ENCODE measurements around the gene KAT6B.

The KAT6B gene

DNA sequence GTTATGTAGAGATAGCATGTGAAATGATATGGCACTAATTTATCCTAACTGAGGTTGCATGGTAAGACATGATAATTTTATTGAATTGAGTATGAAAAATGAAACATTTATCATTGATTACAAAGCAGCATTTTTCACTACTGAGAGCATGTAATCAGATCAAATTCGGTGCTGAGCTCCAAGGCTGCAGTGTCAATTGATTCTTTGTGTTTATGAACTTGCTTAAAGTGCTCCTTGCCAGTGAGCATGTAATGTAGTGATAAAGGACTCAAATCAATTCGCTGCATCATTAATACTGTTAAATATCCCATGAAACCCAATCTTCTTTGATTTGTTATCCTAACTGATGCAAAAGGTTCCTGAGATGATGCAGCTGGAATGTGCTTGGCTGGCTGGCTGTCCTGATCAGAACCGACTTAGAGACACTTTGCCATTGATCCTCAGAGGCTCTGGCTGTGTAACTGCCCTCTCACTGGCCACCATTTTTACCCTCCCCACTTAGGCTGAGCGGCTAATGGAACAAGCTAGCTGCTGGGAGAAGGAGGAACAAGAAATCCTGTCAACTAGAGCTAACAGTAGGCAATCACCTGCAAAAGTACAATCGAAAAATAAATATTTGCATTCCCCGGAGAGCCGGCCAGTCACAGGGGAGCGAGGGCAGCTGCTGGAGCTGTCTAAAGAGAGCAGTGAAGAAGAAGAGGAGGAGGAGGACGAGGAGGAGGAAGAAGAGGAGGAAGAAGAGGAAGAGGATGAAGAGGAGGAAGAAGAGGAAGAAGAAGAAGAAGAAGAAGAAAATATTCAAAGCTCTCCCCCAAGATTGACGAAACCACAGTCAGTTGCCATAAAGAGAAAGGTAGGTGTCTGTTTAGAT is 195.2 kb downstream of the KAT6B start:
- no peak for DNase-seq

DNA sequence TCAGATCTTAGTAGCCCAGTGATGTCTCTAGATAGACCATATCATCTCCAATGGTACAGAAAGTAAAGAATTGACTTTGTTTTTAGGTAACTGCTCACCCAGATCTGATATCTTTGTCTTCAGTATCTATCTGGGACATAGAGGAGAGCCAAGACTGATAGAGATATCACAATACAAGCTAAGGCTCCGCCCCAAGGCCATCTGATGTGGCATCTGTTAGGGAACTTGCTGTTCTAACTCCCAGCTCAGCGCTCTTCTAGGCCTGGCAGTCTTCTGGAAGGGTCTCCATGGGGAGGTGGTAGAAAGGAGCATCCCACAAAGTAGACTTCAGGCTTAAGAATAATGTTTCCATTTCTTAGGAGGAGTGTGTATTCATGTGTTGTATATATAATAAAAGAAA is 196.7 kb downstream of the KAT6B start:
- DNase-seq, result no peak

DNA sequence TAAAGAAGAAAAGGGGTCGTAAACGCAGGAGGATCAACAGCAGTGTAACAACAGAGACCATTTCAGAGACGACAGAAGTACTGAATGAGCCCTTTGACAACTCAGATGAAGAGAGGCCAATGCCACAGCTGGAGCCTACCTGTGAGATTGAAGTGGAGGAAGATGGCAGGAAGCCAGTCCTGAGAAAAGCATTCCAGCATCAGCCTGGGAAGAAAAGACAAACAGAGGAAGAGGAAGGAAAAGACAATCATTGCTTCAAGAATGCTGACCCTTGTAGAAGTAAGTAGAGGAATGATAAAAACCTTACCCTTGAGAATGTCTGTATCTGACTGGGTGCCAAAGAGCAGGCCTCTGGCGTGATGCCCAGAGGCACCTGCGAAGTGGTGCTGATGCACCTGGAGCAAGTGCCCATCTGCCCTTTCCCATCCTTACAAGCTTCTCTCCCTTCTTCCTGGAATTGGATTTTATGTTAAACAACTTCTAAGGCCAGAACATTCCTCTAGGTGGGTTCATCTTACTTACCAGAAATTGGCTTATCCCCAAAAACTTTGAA is 198.6 kb downstream of the KAT6B start:
- DNase-seq, result no peak

DNA sequence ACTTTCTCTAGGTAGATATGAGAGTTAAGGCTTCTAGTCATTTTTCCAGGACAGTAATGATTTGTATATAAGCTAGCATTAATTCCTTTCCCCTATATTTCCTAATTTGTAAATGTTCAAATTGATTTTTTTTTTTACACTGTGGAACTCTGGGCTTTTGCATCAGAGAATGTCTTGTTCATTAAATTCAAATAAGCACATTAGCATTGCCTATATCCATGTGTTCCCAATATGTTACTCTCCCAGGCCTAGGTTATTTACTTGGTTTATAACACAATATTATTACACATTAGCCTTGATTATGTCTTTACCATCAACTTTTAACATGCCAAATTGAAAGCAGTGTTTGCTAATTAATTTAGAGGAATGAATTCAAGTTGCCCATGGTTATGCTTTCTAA is 201.6 kb downstream of the KAT6B start:
- no peak for DNase-seq

DNA sequence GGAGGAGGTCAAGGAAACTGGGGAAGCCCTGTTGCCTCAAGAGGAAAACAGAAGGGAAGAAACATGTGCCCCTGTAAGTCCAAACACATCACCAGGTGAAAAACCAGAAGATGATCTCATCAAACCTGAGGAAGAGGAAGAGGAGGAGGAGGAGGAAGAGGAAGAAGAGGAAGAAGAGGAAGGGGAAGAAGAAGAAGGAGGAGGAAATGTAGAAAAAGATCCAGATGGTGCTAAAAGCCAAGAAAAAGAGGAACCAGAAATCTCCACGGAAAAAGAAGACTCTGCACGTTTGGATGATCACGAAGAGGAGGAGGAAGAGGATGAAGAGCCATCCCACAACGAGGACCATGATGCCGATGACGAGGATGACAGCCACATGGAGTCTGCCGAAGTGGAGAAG is 202.3 kb downstream of the KAT6B start:
- no peak for DNase-seq

DNA sequence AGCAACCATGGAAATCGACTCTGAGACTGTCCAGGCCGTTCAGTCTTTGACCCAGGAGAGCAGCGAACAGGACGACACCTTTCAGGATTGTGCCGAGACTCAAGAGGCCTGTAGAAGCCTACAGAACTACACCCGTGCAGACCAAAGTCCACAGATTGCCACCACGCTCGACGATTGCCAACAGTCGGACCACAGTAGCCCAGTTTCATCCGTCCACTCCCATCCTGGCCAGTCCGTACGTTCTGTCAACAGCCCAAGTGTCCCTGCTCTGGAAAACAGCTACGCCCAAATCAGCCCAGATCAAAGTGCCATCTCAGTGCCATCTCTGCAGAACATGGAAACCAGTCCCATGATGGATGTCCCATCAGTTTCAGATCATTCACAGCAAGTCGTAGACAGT is 203.0 kb downstream of the KAT6B start:
- no peak for DNase-seq

DNA sequence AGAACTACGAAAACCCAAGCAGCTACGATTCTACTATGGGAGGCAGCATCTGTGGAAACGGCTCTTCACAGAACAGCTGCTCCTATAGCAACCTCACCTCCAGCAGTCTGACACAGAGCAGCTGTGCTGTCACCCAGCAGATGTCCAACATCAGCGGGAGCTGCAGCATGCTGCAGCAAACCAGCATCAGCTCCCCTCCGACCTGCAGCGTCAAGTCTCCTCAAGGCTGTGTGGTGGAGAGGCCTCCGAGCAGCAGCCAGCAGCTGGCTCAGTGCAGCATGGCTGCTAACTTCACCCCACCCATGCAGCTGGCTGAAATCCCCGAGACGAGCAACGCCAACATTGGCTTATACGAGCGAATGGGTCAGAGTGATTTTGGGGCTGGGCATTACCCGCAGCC is 203.5 kb downstream of the KAT6B start:
- DNase-seq, result no peak

DNA sequence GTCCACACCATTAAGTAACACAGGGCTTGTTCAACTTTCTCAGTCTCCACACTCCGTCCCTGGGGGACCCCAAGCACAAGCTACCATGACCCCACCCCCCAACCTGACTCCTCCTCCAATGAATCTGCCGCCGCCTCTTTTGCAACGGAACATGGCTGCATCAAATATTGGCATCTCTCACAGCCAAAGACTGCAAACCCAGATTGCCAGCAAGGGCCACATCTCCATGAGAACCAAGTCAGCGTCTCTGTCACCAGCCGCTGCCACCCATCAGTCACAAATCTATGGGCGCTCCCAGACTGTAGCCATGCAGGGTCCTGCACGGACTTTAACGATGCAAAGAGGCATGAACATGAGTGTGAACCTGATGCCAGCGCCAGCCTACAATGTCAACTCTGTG is 204.0 kb downstream of the KAT6B start:
- no peak for DNase-seq

DNA sequence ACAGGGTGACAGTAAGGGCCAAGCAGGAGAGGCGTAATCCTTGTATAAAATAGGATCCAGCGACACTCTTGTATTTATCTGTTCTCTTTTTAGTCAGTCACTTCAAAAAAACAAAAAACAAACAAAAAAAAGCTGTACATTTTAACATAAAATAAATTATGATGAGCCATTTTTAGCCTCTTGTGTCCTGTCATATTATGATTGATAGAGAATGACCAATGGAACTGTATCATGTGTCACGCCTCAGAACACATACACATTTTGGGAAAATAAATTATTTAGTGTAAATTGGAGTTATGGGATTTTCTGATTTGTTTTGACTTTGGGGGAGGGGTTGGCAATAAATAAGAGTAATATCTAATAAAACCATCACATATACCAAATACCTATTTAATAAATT is 205.7 kb downstream of the KAT6B start:
- DNase-seq, result no peak

DNA sequence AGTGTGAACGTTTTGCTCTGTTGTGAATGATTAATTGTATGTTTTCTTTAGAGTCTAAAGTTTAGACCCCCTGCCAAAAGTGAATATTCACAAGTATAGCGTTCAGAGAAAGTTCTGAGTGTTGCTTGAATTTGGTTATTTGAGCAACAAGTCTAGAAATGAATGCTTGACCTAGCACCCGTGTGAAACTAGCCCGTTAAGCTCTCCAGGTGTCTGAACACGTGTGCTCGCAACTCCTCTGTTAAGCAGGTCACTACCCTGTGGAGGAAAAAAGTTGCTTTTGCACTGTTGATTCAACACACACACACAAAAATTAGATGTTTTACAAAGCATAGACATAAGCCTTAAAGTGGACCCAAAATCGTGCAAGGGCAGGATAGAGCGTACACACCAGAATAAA is 206.4 kb downstream of the KAT6B start:
- no peak for DNase-seq

DNA sequence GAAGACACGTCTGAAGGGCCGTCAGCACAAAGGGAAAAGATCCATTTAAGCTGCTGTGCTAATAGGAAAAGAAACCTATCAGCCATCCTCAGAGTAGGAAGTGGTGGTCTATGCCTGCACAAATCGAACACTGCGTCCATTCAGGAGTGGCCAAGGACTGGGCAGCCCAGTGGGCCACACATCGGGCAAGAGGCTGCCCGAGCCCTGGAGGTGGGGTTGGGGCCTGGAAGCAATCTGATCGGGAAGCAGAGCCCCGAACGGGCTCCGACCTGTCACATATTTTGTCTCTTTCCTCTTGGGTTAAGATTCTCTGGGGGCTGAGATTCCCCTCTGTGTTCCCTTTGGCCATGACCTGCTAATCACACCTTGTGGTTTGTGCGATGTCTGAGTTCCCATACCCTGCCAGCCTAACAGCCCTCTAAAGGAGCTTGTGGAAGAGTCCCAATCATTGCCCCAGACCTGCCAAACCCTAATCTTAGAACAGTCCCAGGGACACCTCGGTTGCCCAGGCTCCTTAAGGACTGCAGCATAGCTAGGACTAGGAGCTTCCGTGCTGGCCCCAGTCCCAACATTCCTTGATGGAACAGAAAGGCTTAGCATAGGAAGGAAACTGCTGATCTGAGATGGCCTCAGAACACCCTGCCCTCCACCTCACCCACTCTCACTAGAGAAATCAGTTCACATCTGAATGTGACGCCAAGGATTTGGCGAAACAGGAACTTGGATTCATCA is 207.2 kb downstream of the KAT6B start:
- no peak for DNase-seq

DNA sequence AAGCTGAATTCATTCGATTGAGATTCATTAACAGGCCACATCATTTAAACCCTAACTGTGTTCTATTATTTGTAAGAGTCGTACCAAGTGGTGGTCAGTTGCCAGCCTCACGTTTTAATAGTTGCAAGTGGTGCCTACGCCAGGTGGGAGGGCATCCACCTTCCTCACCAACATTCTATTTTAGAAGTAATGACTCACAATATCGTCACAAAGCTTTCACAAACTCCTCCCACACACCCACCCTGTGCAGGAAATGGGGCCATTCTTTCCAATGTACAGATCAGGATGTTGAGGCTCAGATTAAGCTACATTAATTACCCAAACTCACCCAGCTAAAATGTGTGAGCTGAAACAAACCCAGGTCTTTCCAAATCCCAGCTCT is 207.7 kb downstream of the KAT6B start:
- DNase-seq, result peak; percentile 50

DNA sequence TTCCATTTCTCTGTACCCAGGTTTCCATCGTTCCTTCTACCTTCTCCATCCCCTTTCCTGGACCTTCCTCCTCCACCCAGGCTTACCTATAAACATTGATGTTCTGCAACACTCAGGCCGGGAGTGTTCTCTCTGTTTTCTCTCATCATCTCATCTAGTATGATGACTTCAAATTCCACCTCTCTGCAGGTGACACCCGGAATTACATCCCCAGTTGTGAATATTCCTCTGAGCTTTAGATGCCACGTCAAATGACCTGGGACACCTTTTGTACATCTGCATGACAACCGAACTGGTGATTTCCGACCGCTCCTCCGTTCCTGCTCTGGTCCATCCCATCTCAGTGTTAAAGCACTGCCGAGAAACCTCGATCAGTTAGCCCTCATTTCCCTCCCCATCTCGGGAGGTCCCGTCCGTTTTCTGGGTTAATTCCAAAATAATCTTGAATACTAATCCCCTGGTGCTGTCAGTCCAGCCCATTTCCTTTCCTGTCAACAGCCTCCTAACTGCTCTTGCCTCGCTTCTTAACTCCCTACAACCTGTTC is 208.4 kb downstream of the KAT6B start:
- DNase-seq, result no peak

DNA sequence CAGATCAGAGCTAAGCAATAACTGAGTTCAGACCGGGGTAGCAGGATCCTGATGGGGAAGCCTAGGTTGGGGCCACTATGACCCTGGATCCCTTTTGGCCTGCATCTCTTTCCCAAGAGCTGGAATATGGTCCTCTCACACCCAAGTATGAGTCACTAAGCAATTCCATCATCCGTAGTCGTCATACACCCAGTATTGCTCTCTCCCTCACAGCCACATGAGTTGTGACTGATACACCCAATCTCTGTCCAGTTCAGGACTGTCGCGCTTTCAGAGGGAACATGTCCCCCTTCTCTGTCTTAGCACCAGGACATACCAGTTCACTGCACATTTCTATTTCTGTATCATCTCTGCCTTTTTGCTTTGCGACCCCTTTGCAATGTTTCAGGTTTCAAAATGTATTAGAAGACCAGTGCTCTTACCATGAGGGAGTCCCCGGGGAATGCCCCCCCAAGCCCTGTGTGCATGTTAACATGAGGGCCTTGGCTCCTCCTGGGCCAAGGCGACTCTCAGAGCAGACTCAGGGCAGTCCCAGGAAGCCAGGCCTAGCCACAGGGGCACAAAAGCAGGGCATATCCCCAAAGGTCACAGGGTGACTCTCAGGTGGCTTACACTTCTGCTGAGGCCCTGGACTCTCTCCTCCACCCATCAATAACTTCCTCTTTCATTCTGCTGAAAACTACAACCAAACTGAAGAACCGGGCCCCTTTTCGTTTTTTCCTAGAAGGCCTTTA is 209.7 kb downstream of the KAT6B start:
- no peak for DNase-seq

DNA sequence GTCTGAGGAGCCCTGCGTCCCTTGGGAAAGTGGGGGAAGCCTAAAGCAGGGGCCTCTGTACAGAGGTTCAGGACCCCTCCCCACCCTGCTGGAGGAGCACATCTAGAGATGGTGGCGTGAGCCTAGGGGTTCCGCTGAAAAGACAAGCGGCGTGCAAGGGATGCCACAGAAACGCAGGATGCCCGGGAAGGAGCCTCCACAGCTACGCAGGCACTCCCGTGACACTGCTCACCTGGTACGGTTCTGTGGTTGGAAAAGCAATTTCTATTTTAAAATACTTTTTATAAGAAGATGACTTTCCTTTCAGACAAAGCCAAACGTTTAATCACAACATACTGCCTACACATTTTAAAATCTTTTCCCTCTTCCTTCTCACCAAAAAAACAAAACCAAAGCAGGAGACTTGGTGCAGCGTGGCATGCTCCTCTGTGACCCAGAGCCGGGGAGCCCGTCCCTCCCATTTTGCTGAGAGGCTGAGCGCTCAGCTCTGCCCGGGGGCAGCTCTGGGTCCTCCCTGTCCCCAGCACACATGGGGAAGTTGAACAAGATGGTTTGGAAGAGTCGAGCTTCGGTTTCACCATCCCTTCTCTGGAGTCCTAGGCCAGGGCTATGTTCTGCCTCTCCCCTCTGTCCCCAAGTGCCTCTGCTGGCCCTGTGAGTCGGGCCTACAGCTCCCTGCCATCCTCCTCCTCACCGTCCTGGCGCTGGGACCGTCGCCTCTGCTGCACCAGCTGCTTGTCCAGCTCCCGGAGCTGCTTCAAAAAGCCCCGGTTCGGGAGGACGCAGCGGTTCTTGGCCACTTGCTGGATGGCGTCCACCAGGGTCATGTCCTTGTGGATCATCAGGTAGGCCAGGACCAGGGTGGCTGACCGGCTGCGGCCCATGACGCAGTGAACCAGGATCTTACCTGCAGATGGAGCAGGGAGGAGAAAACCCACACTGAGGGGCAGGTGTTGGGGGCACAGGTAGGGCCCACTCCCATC is 211.1 kb downstream of the KAT6B start:
- no peak for DNase-seq

DNA sequence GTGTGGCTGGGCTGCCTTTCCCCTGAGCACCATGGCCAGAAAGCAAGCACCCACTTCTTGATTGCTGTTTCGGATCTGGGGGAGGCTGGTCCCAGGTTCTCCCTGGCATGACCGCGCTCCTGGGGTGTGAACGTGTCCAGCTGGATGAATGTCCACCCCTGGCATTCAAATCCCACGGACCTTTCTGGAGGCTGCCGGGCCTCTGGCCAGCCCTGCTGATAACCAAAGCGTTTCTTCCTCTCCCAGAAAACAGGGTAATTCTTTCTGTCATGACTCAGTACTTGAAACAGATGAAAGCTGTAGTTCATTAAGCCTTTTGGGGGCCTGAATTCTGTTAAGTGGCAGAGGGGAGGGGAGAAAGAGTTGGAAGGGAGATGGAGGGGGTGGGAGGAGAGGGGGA is 211.9 kb downstream of the KAT6B start:
- DNase-seq, result no peak

DNA sequence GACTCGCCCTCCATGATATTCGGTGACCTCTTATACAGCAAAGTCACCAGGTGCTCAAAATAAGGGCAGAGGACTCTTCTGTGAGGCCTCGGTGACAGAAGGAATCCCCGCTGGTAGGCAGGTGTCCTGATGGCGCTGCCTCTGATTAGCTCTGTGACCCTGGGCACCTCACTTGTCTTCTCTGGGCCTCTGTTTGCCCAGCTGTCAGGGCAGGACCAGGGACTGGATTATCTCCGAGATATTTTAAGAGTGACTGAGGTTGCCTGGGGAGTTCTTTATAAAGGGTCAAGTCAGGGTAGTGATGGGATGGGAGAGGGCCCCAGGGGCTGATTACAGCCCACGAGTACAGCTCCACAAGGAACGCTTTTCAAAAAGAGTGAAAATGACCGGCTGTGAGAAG is 214.2 kb downstream of the KAT6B start:
- no peak for DNase-seq

DNA sequence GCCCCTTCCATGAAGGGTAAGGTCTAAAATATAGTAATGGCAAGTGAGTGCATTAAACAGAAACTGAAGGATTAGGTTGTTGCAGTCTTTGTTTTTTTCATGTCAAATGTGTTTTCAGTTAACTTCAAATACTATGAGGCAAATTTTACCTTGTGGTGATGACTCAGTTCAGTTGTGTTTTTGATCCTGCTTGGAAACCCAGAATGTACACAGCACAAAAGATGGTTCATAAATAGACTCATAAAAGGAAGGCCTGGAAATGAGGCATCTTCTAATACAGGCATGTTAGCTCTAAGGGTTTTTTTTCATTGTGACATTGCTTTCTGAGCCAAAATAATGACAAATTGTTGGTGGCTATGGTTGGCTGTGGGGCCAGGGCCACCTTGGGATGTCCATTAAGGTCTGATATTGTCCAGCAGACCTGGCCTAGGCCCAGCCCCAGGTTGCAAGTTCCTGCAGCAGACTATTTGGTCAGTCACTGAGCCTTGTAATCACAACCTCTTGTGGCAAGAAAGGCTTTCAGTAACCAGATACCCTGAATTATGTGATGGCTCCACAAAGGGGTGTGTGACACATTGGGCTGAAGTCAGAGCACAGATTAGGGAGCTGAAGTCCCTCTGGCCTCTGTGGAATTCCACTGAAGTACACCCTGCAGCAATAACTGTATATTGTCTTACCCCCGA is 216.0 kb downstream of the KAT6B start:
- DNase-seq, result peak; percentile 68

DNA sequence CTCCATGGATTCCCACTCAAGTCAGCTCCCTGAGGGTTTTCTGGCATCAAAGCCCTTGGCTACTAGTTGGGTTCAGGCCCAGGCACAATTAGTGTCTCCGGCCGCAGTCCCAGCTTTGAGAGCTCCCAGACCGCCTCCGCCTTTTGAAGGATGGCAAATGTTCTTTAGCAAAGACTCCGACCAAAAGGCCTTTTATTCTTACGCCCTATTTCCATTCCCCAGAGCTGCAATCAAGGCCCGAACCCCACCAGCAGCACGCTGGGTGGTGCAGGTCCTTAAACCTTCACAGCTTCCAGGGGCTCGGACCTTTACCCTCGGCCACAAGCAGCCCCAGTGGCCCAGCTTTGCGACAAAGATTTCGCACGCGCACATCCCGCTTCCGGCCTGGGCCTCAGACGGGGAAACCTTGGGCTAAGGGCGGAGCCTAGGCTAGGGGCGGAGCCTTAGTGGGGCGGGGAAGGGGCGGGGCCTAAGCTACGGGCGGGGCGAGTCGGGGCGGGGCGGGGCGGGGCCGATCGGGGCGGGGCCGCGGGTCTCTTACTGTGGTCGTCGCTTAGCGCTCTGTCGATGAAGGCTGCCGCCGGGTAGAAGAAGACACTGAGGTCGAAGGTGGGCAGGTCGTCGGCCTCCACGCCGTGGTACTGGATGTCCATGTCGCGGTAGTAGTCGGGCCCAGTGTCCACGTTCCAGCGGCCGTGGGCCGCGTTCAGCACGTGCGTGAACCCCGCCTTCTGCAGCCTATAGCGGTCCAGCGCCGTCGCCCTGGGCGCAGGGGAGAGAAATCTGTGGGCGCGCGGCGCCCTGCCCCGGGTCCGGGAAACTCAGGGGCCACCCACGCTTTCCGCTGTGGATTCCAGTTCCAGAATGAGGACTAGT is 217.1 kb downstream of the KAT6B start:
- peak; percentile 70 for DNase-seq

DNA sequence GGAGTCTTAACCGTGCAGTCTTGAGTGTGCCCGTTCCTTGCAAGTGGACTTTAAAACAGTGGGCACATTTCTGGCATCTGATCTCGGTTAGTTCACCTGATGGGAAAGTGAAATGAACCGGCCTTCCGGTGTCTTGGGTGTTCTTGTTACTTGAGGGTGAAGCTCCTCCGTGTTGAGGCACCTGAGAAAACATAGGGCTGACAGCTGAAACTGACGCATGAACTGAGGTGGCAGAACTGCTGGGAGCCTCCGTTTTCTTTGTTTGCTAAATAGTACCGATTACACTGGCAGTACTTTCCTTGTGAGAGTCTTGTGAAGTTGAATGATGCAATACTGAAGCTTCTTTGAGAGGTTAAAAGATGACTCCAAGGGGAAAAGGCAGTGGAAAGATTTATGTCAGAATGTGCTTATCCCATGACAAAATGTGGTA is 222.3 kb downstream of the KAT6B start:
- DNase-seq, result no peak

All from activated CD4-positive, alpha-beta T cell treated with anti-CD3 and anti-CD28 coated beads, Interleukin-2, amount 50 U/mL, for 16 hours (primary cell).